GM12892 (cell line): ENCODE measurements around the gene TNXB.

ENCODE experiments used
- POLR2A ChIP-seq: IDR thresholded peaks from 2 replicates; pipeline ENCODE4 v1.6.1; 2011; ENCODE audit warnings: low read depth, low read length, control low read depth
- TAF1 ChIP-seq: IDR thresholded peaks from 2 replicates; pipeline ENCODE4 v1.6.1; 2011; ENCODE audit warnings: low read depth, mild to moderate bottlenecking, control low read depth, low read length, borderline replicate concordance

DNA sequence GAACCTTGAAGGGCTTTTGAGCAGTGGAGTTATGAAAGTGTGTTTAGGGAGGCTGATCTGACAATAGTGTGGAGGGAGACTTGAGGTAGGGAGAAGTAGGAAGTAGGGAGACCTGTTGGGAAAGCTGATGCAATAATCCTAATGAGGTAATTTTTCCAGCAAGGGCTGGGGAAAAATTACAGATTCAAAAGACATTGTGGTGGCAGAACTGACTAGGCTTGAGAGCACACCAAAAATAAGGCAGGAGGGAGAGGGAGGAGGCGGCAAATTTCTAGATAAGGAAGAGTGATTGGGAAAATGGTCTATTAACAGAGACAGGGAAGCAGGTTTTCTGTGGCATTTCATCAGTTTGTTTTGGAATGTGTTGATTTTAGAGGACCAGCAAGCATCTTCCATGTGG, 37.1 kb upstream of the TNXB start:
- no peak for TF ChIP-seq TAF1
- TF ChIP-seq POLR2A, result no peak
